Skin epidermis (tissue), 12 donors: ENCODE results near the gene SLC15A5.
A peak's percentile ranks its signal among the peaks of the same experiment; 100 is the strongest.

ENCODE experiments used
- H3K27ac ChIP-seq, 21 experiments: fragments of 200-600 bp; sonication (generic) in 11 of 21; one replicate each; pipeline ENCODE4 v1.5.0; 2020; ENCODE audit warnings: mild to moderate bottlenecking in 3 of 21, inconsistent platforms in 2 of 21, moderate library complexity in 2 of 21
- H3K4me3 ChIP-seq, 7 experiments: fragments of 200-600 bp; sonication (generic) in 2 of 7; one replicate each; pipeline ENCODE4 v1.5.0; 2020; ENCODE audit warnings: inconsistent platforms in 2 of 7, mild to moderate bottlenecking in 2 of 7, moderate library complexity in 1 of 7

SLC15A5 gene

GRCh38 chr12:16277585-16277984, at the start of gene SLC15A5:
Gene SLC15A5, minus strand, starts transcription at chr12:16277685. Its CDS starts 0 bp downstream, at chr12:16277685.
- Histone ChIP-seq H3K27ac (no peak within 1 kb of the TSS), H3K4me3 (no peak within 1 kb of the TSS)

- Histone ChIP-seq H3K27ac (no peak overlapping the region), H3K4me3 (no peak overlapping the region)
Observed at GRCh38 chr12:16325426-16325825, 47.9 kb upstream of the SLC15A5 start.

GRCh38 chr12:16324772-16325171, 47.3 kb upstream of the SLC15A5 start:
- Histone ChIP-seq H3K4me3 (no peak overlapping the region), H3K27ac (no peak overlapping the region)

GRCh38 chr12:16324272-16324671, 46.8 kb upstream of the SLC15A5 start:
- H3K27ac ChIP-seq: no peak overlapping the region

GRCh38 chr12:16323638-16324037, 46.2 kb upstream of the SLC15A5 start:
- no peak overlapping the region for H3K4me3 ChIP-seq

More at GRCh38 chr12:16324272-16324671, 46.8 kb upstream of the SLC15A5 start:
- H3K4me3 ChIP-seq: no peak overlapping the region

GRCh38 chr12:16323010-16323409, 45.5 kb upstream of the SLC15A5 start:
- Histone ChIP-seq H3K4me3 (no peak overlapping the region), H3K27ac (no peak overlapping the region)

More at GRCh38 chr12:16323638-16324037, 46.2 kb upstream of the SLC15A5 start:
- H3K27ac ChIP-seq: no peak overlapping the region

GRCh38 chr12:16310934-16311333, 33.4 kb upstream of the SLC15A5 start:
- Histone ChIP-seq H3K4me3 (no peak overlapping the region), H3K27ac (no peak overlapping the region)

GRCh38 chr12:16307856-16308475, 30.5 kb upstream of the SLC15A5 start:
- H3K27ac ChIP-seq: no peak overlapping the region
- no peak overlapping the region for H3K4me3 ChIP-seq

- H3K27ac ChIP-seq: no peak overlapping the region
- H3K4me3 ChIP-seq: no peak overlapping the region
Observed at GRCh38 chr12:16303939-16304338, 26.5 kb upstream of the SLC15A5 start.

- peak overlapping the region in 1 of 21 experiments; percentile 31 for H3K27ac ChIP-seq
- no peak overlapping the region for H3K4me3 ChIP-seq
Observed at GRCh38 chr12:16300736-16301135, 23.3 kb upstream of the SLC15A5 start.

GRCh38 chr12:16300122-16300521, 22.6 kb upstream of the SLC15A5 start:
- Histone ChIP-seq H3K4me3 (no peak overlapping the region), H3K27ac (peak overlapping the region in 1 of 21 experiments; percentile 31)

- no peak overlapping the region for H3K4me3 ChIP-seq
- H3K27ac ChIP-seq: peak overlapping the region in 1 of 21 experiments; percentile 31
Observed at GRCh38 chr12:16299403-16299802, 21.9 kb upstream of the SLC15A5 start.

- no peak overlapping the region for H3K27ac ChIP-seq
Observed at GRCh38 chr12:16297521-16297920, 20.0 kb upstream of the SLC15A5 start.

GRCh38 chr12:16294376-16294956, 17.0 kb upstream of the SLC15A5 start:
- no peak overlapping the region for H3K4me3 ChIP-seq
- no peak overlapping the region for H3K27ac ChIP-seq

More at GRCh38 chr12:16297521-16297920, 20.0 kb upstream of the SLC15A5 start:
- H3K4me3 ChIP-seq: no peak overlapping the region

- Histone ChIP-seq H3K4me3 (no peak overlapping the region), H3K27ac (no peak overlapping the region)
Observed at GRCh38 chr12:16291032-16291431, 13.5 kb upstream of the SLC15A5 start.

- Histone ChIP-seq H3K4me3 (no peak overlapping the region), H3K27ac (no peak overlapping the region)
Observed at GRCh38 chr12:16285586-16285985, 8.1 kb upstream of the SLC15A5 start.

GRCh38 chr12:16282978-16283377, 5.5 kb upstream of the SLC15A5 start:
- no peak overlapping the region for H3K4me3 ChIP-seq
- H3K27ac ChIP-seq: no peak overlapping the region

GRCh38 chr12:16282081-16282480, 4.6 kb upstream of the SLC15A5 start:
- Histone ChIP-seq H3K4me3 (no peak overlapping the region), H3K27ac (no peak overlapping the region)

- Histone ChIP-seq H3K4me3 (no peak overlapping the region), H3K27ac (no peak overlapping the region)
Observed at GRCh38 chr12:16281157-16281556, 3.7 kb upstream of the SLC15A5 start.

GRCh38 chr12:16272222-16272621, 5.3 kb downstream of the SLC15A5 start:
- Histone ChIP-seq H3K4me3 (no peak overlapping the region), H3K27ac (no peak overlapping the region)

- Histone ChIP-seq H3K4me3 (no peak overlapping the region), H3K27ac (no peak overlapping the region)
Observed at GRCh38 chr12:16271062-16271461, 6.4 kb downstream of the SLC15A5 start.

GRCh38 chr12:16269946-16270345, 7.5 kb downstream of the SLC15A5 start:
- no peak overlapping the region for H3K4me3 ChIP-seq
- H3K27ac ChIP-seq: no peak overlapping the region
